Skeletal muscle satellite cell (primary cell): ENCODE results near the gene SMIM29.
"Not testable (repeated sequence)": the region's sequence is repeated elsewhere in the genome, so short reads cannot be mapped to it uniquely, and the experiment has no call there.

ENCODE experiments used
- H3K27me3 ChIP-seq: 2 replicates; pipeline ENCODE4 v1.7.0; 2013; ENCODE audit warnings: low read length; ENCODE audit not compliant: control insufficient read depth, insufficient read depth
- H3K36me3 ChIP-seq: 2 replicates; pipeline ENCODE4 v1.7.0; 2013; ENCODE audit warnings: mild to moderate bottlenecking, control low read depth, low read length; ENCODE audit not compliant: insufficient read depth
- H3K4me1 ChIP-seq: 2 replicates; pipeline ENCODE4 v1.7.0; 2013; ENCODE audit warnings: low read length; ENCODE audit not compliant: control insufficient read depth, insufficient read depth
- H3K4me2 ChIP-seq: 2 replicates; pipeline ENCODE4 v1.7.0; 2013; ENCODE audit warnings: mild to moderate bottlenecking, low read length
- H3K4me3 ChIP-seq: 2 replicates; pipeline ENCODE4 v1.7.0; 2013; ENCODE audit warnings: low read length
- H3K9ac ChIP-seq: 2 replicates; pipeline ENCODE4 v1.7.0; 2013; ENCODE audit warnings: mild to moderate bottlenecking, low read depth, low read length, moderate library complexity
- H3K9me3 ChIP-seq: replicated peaks from 2 replicates; pipeline ENCODE4 v1.7.0; 2013; ENCODE audit warnings: mild to moderate bottlenecking, control low read depth, low read length

Gene SMIM29

GRCh38 chr6:34260576-34261267 lies 11.9 kb upstream of the SMIM29 start:
- Histone ChIP-seq H3K9ac (no peak overlapping the region), H3K36me3 (no peaks in the 10 kb centered on the region), H3K4me1 (no peaks in the 10 kb centered on the region), H3K27me3 (no peaks in the 10 kb centered on the region), H3K4me3 (no peak overlapping the region), H3K9me3 (no peaks in the 10 kb centered on the region), H3K4me2 (no peak overlapping the region)

GRCh38 chr6:34259529-34260069 lies 10.8 kb upstream of the SMIM29 start:
- H3K4me1 ChIP-seq: no peaks in the 10 kb centered on the region
- no peak overlapping the region for H3K9ac ChIP-seq
- H3K4me3 ChIP-seq: no peak overlapping the region
- H3K9me3 ChIP-seq: no peaks in the 10 kb centered on the region
- H3K4me2 ChIP-seq: no peak overlapping the region
- H3K27me3 ChIP-seq: no peaks in the 10 kb centered on the region
- H3K36me3 ChIP-seq: no peaks in the 10 kb centered on the region

GRCh38 chr6:34252395-34252794 lies 3.6 kb upstream of the SMIM29 start:
- H3K4me3 ChIP-seq, H3K27me3 ChIP-seq, H3K9ac ChIP-seq, H3K9me3 ChIP-seq, H3K4me2 ChIP-seq, H3K36me3 ChIP-seq: not testable (repeated sequence)
- H3K4me1 ChIP-seq: peaks cover 11% of the 10 kb centered on the region

GRCh38 chr6:34249469-34250261 lies 859 bp upstream of the SMIM29 start:
- H3K9ac ChIP-seq: peak overlapping the region; percentile 91
- peaks cover 11% of the 10 kb centered on the region for H3K36me3 ChIP-seq
- H3K27me3 ChIP-seq: no peaks in the 10 kb centered on the region
- H3K9me3 ChIP-seq: no peaks in the 10 kb centered on the region
- H3K4me2 ChIP-seq: peak overlapping the region; percentile 90
- peaks cover 38% of the 10 kb centered on the region for H3K4me1 ChIP-seq
- H3K4me3 ChIP-seq: peak overlapping the region; percentile 84

- Histone ChIP-seq H3K36me3 (peaks cover 18% of the 10 kb centered on the region), H3K9ac (peak overlapping the region; percentile 84), H3K9me3 (no peaks in the 10 kb centered on the region), H3K27me3 (no peaks in the 10 kb centered on the region), H3K4me3 (peak overlapping the region; percentile 84), H3K4me2 (peak overlapping the region; percentile 97), H3K4me1 (peaks cover 51% of the 10 kb centered on the region)
Measured at GRCh38 chr6:34248198-34248726, 544 bp downstream of the SMIM29 start.

GRCh38 chr6:34247481-34248197 lies 1.2 kb downstream of the SMIM29 start:
- H3K9ac ChIP-seq: peak overlapping the region; percentile 84
- peaks cover 20% of the 10 kb centered on the region for H3K36me3 ChIP-seq
- H3K4me1 ChIP-seq: peaks cover 57% of the 10 kb centered on the region
- no peaks in the 10 kb centered on the region for H3K9me3 ChIP-seq
- peak overlapping the region; percentile 84 for H3K4me3 ChIP-seq
- H3K27me3 ChIP-seq: no peaks in the 10 kb centered on the region
- H3K4me2 ChIP-seq: peak overlapping the region; percentile 97

GRCh38 chr6:34246563-34247391 lies 2.0 kb downstream of the SMIM29 start:
- Histone ChIP-seq H3K27me3 (no peaks in the 10 kb centered on the region), H3K9me3 (no peaks in the 10 kb centered on the region), H3K36me3 (peaks cover 29% of the 10 kb centered on the region), H3K4me1 (peaks cover 66% of the 10 kb centered on the region), H3K4me3 (no peak overlapping the region), H3K9ac (no peak overlapping the region), H3K4me2 (peak overlapping the region; percentile 97)

- peaks cover 72% of the 10 kb centered on the region for H3K4me1 ChIP-seq
- no peaks in the 10 kb centered on the region for H3K9me3 ChIP-seq
- H3K36me3 ChIP-seq: peaks cover 34% of the 10 kb centered on the region
- peak overlapping the region; percentile 97 for H3K4me2 ChIP-seq
- no peaks in the 10 kb centered on the region for H3K27me3 ChIP-seq
- no peak overlapping the region for H3K4me3 ChIP-seq
- no peak overlapping the region for H3K9ac ChIP-seq
Measured at GRCh38 chr6:34246249-34246562, 2.6 kb downstream of the SMIM29 start.

- not testable (repeated sequence) for H3K9ac ChIP-seq, H3K4me3 ChIP-seq, H3K9me3 ChIP-seq, H3K27me3 ChIP-seq, H3K4me2 ChIP-seq
- Histone ChIP-seq H3K4me1 (peaks cover 76% of the 10 kb centered on the region), H3K36me3 (peaks cover 39% of the 10 kb centered on the region)
Measured at GRCh38 chr6:34245761-34246140, 3.1 kb downstream of the SMIM29 start.

GRCh38 chr6:34245032-34245760 lies 3.6 kb downstream of the SMIM29 start:
- not testable (repeated sequence) for H3K9me3 ChIP-seq, H3K27me3 ChIP-seq, H3K9ac ChIP-seq, H3K4me3 ChIP-seq, H3K4me2 ChIP-seq
- Histone ChIP-seq H3K4me1 (peaks cover 82% of the 10 kb centered on the region), H3K36me3 (peaks cover 45% of the 10 kb centered on the region)
